Right cardiac atrium (tissue), 5 donors: ENCODE data around the gene TEX11. TPM values are rescaled to one million over a fixed set of nuclear protein-coding genes. Genes with fewer than 3 reads are reported as not detected.
"Not testable (repeated sequence)": the region's sequence is repeated elsewhere in the genome, so short reads cannot be mapped to it uniquely, and the experiment has no call there.

ENCODE experiments used
- ATAC-seq, 2 donors: fragments of 200-7000 bp; cut with Tn5 transposase; one replicate each; pipeline versions ENCODE4 v1.8.0 to v1.9.1; 2020; ENCODE audit warnings: moderate library complexity in 2 of 2, mild to moderate bottlenecking in 1 of 2
- DNase-seq, 3 donors: peaks; one replicate each; pipeline ENCODE4 v3.0.0-alpha.2; 2020
- H3K27ac ChIP-seq: one replicate; pipeline ENCODE4 v1.5.1; 2013; ENCODE audit warnings: mild to moderate bottlenecking, low read length, control low read depth, moderate library complexity
- H3K27me3 ChIP-seq: one replicate; pipeline ENCODE4 v1.6.1; 2013; ENCODE audit not compliant: control insufficient read depth, insufficient read depth
- H3K4me1 ChIP-seq: one replicate; pipeline ENCODE4 v1.6.1; 2013; ENCODE audit warnings: low read length; ENCODE audit not compliant: control insufficient read depth, insufficient read depth
- H3K4me3 ChIP-seq: one replicate; pipeline ENCODE4 v1.5.1; 2013; ENCODE audit warnings: low read length, control low read depth
- H3K9me3 ChIP-seq: one replicate; pipeline ENCODE4 v1.6.1; 2013; ENCODE audit warnings: low read length; ENCODE audit not compliant: control insufficient read depth
- WGBS: extraction: QIAGEN DNeasy Blood & Tissue Kit; methylation state at CpG from one replicate; pipeline ENCODE4 v1.1.7; 2013; 5-methylcytosine and 5-hydroxymethylcytosine counted together
- intact Hi-C, 4 donors: fragments of 100-400 bp; cut with DNase I; formaldehyde crosslinking; loops; one replicate each; pipeline versions ENCODE4 v1.11.0 to v1.14.0; 2022 to 2023
- polyA plus RNA-seq: library from polyadenylated mRNA; stranded (reverse); fragments of 200-250 nt; gene quantifications from one replicate; pipeline ENCODE4 v1.2.3, GENCODE V29; 2013
- total RNA-seq, 4 donors: library from RNA; stranded (reverse); fragmentation: NEBNext Ultra II Directional; extraction: Animal tissue kit (Norgen Biotek cat#: 25700); gene quantifications; one replicate each; pipeline ENCODE4 v1.2.1, GENCODE V29; 2021
- donor health status: healthy with polysubstance abuse.
- donor health status: DM: no; HTN: yes; CAD: no.
- donor health status: DM: no; HTN: no; CAD: no.
- donor health status: DM: no; HTN: yes; CAD: no; lungs with severe emphysema.
- donor health status: DM: yes; HTN: yes; CAD: no.

Gene TEX11
- total and polyA plus RNA-seq, 5 donors: 0.09 to 0.25 TPM; not detected in 3

- WGBS: 73% methylated on average over 12 of the region's 12 CpGs
- DNase-seq (peak in 1 of 3 donors; percentile 25), ATAC-seq (no peak)
- no peaks in the 10 kb centered on the region for H3K9me3 ChIP-seq
- H3K4me1 ChIP-seq: no peaks in the 10 kb centered on the region
- H3K27ac ChIP-seq: no peak overlapping the region
- intact Hi-C loops: no loop called here
- H3K27me3 ChIP-seq: no peaks in the 10 kb centered on the region
- H3K4me3 ChIP-seq: no peak overlapping the region
These were observed 152.7 kb downstream of the TEX11 start for GRCh38 chrX:70755850-70756249.

- Histone ChIP-seq H3K4me1 (no peaks in the 10 kb centered on the region), H3K9me3 (no peaks in the 10 kb centered on the region), H3K27ac (no peak overlapping the region), H3K4me3 (no peak overlapping the region), H3K27me3 (no peaks in the 10 kb centered on the region)
- 80% methylated on average over 2 of the region's 2 CpGs for WGBS
- ATAC-seq: no peak
- no peak for DNase-seq
- intact Hi-C loops: no loop called here
These were observed 154.2 kb downstream of the TEX11 start for GRCh38 chrX:70754169-70754848.

GRCh38 chrX:70733774-70734173 lies 174.7 kb downstream of the TEX11 start:
- ATAC-seq, H3K27ac ChIP-seq, H3K9me3 ChIP-seq, intact Hi-C loops, H3K4me1 ChIP-seq, DNase-seq, H3K27me3 ChIP-seq, H3K4me3 ChIP-seq: not testable (repeated sequence)
- 95% methylated on average over 4 of the region's 5 CpGs for WGBS

- H3K4me3 ChIP-seq, H3K4me1 ChIP-seq, ATAC-seq, H3K9me3 ChIP-seq, DNase-seq, intact Hi-C loops, H3K27me3 ChIP-seq, H3K27ac ChIP-seq: not testable (repeated sequence)
- 90% methylated on average over 1 of the region's 1 CpG for WGBS
These were observed 180.6 kb downstream of the TEX11 start for GRCh38 chrX:70727961-70728360.

GRCh38 chrX:70720721-70721120 lies 187.8 kb downstream of the TEX11 start:
- Histone ChIP-seq H3K27me3 (no peaks in the 10 kb centered on the region), H3K4me3 (no peak overlapping the region), H3K27ac (no peak overlapping the region), H3K4me1 (no peaks in the 10 kb centered on the region), H3K9me3 (no peaks in the 10 kb centered on the region)
- ATAC-seq: no peak
- intact Hi-C loops: no loop called here
- WGBS: 84% methylated on average over 2 of the region's 2 CpGs
- DNase-seq: no peak

- intact Hi-C loops, H3K27me3 ChIP-seq, H3K9me3 ChIP-seq, H3K4me1 ChIP-seq, H3K27ac ChIP-seq, ATAC-seq, DNase-seq, H3K4me3 ChIP-seq: not testable (repeated sequence)
- 47% methylated on average over 1 of the region's 3 CpGs for WGBS
These were observed 197.2 kb downstream of the TEX11 start for GRCh38 chrX:70711336-70711735.

GRCh38 chrX:70694339-70695122 lies 214.0 kb downstream of the TEX11 start:
- H3K27me3 ChIP-seq: no peaks in the 10 kb centered on the region
- 73% methylated on average over 3 of the region's 3 CpGs for WGBS
- intact Hi-C loops: no loop called here
- no peak overlapping the region for H3K27ac ChIP-seq
- no peaks in the 10 kb centered on the region for H3K4me1 ChIP-seq
- DNase-seq (no peak), ATAC-seq (no peak)
- H3K9me3 ChIP-seq: no peaks in the 10 kb centered on the region
- no peak overlapping the region for H3K4me3 ChIP-seq

- 94% methylated on average over 27 of the region's 33 CpGs for WGBS
- H3K27ac ChIP-seq, H3K9me3 ChIP-seq, ATAC-seq, H3K4me1 ChIP-seq, H3K27me3 ChIP-seq, intact Hi-C loops, H3K4me3 ChIP-seq: not testable (repeated sequence)
- peak in 1 of 3 donors; percentile 59 for DNase-seq
These were observed 229.1 kb downstream of the TEX11 start for GRCh38 chrX:70679455-70679854.

- ATAC-seq: no peak
- Histone ChIP-seq H3K27me3 (no peaks in the 10 kb centered on the region), H3K9me3 (no peaks in the 10 kb centered on the region), H3K4me3 (no peak overlapping the region), H3K4me1 (no peaks in the 10 kb centered on the region), H3K27ac (no peak overlapping the region)
- WGBS: 81% methylated on average over 2 of the region's 2 CpGs
- no peak for DNase-seq
- intact Hi-C loops: no loop called here
These were observed 233.2 kb downstream of the TEX11 start for GRCh38 chrX:70675284-70675683.

- ATAC-seq: no peak
- H3K27me3 ChIP-seq: no peaks in the 10 kb centered on the region
- 66% methylated on average over 3 of the region's 3 CpGs for WGBS
- H3K4me1 ChIP-seq: no peaks in the 10 kb centered on the region
- no peak overlapping the region for H3K27ac ChIP-seq
- no peaks in the 10 kb centered on the region for H3K9me3 ChIP-seq
- H3K4me3 ChIP-seq: no peak overlapping the region
- intact Hi-C loops: no loop called here
- no peak for DNase-seq
These were observed 236.2 kb downstream of the TEX11 start for GRCh38 chrX:70672326-70672725.

- intact Hi-C loops: loop anchor here in 1 of 4 donors (10.0 kb wide), 1 partner anchor 214 kb away; no protein-coding TSS in a partner anchor
- H3K9me3 ChIP-seq: no peaks in the 10 kb centered on the region
These were observed 239.4 kb downstream of the TEX11 start for GRCh38 chrX:70669120-70669519.

More at GRCh38 chrX:70669120-70669519, 239.4 kb downstream of the TEX11 start:
- Histone ChIP-seq H3K4me1 (no peaks in the 10 kb centered on the region), H3K27ac (no peak overlapping the region), H3K4me3 (no peak overlapping the region), H3K27me3 (no peaks in the 10 kb centered on the region)
- DNase-seq: no peak
- no peak for ATAC-seq
